GM21423 (cell line): Measurements from ENCODE around the gene TCEANC2.

Experiments
- ATAC-seq: cut with Tn5 transposase; IDR thresholded peaks from one replicate; pipeline ENCODE4 v1.9.1; 2021; ENCODE audit warnings: mild to moderate bottlenecking, moderate library complexity; ENCODE audit not compliant: unreplicated experiment

Gene TCEANC2

GRCh38 chr1:54129858-54130257 lies 76.5 kb downstream of the TCEANC2 start:
- ATAC-seq = no peak

GRCh38 chr1:54131419-54131818 lies 78.0 kb downstream of the TCEANC2 start:
- ATAC-seq = no peak

- ATAC-seq = no peak
These were observed 79.1 kb downstream of the TCEANC2 start for GRCh38 chr1:54132495-54132894.

GRCh38 chr1:54134295-54134694 lies 80.9 kb downstream of the TCEANC2 start:
- no peak for ATAC-seq

- ATAC-seq = no peak
These were observed 82.2 kb downstream of the TCEANC2 start for GRCh38 chr1:54135436-54136120.

- no peak for ATAC-seq
These were observed 83.0 kb downstream of the TCEANC2 start for GRCh38 chr1:54136269-54136896.

GRCh38 chr1:54136963-54137533 lies 83.6 kb downstream of the TCEANC2 start:
- ATAC-seq = no peak

- no peak for ATAC-seq
These were observed 84.2 kb downstream of the TCEANC2 start for GRCh38 chr1:54137534-54138061.

- ATAC-seq = no peak
These were observed 85.6 kb downstream of the TCEANC2 start for GRCh38 chr1:54138994-54139393.

GRCh38 chr1:54139711-54140110 lies 86.3 kb downstream of the TCEANC2 start:
- ATAC-seq = no peak

GRCh38 chr1:54142146-54142900 lies 88.9 kb downstream of the TCEANC2 start:
- ATAC-seq = no peak

- no peak for ATAC-seq
These were observed 91.0 kb downstream of the TCEANC2 start for GRCh38 chr1:54144366-54144765.

- ATAC-seq = no peak
These were observed 96.3 kb downstream of the TCEANC2 start for GRCh38 chr1:54149734-54150133.

GRCh38 chr1:54151013-54151412 lies 97.6 kb downstream of the TCEANC2 start:
- ATAC-seq = no peak

GRCh38 chr1:54152696-54153095 lies 99.3 kb downstream of the TCEANC2 start, which contains the start of gene CDCP2:
TSS of gene CDCP2 (minus strand) at chr1:54153000. CDS start at chr1:54152922, 78 bp downstream.
- no peak for ATAC-seq

- no peak for ATAC-seq
These were observed 100.4 kb downstream of the TCEANC2 start for GRCh38 chr1:54153535-54154439.
